NCI-H2196 (cell line): Measurements from ENCODE around the gene PIGS.
A peak's percentile ranks its signal among the peaks of the same experiment; 100 is the strongest.

Experiments
- DNase-seq: peaks from one replicate; lab custom pipeline; 2025; ENCODE audit not compliant: unreplicated experiment; lab: John Stamatoyannopoulos, UW

PIGS gene

DNA sequence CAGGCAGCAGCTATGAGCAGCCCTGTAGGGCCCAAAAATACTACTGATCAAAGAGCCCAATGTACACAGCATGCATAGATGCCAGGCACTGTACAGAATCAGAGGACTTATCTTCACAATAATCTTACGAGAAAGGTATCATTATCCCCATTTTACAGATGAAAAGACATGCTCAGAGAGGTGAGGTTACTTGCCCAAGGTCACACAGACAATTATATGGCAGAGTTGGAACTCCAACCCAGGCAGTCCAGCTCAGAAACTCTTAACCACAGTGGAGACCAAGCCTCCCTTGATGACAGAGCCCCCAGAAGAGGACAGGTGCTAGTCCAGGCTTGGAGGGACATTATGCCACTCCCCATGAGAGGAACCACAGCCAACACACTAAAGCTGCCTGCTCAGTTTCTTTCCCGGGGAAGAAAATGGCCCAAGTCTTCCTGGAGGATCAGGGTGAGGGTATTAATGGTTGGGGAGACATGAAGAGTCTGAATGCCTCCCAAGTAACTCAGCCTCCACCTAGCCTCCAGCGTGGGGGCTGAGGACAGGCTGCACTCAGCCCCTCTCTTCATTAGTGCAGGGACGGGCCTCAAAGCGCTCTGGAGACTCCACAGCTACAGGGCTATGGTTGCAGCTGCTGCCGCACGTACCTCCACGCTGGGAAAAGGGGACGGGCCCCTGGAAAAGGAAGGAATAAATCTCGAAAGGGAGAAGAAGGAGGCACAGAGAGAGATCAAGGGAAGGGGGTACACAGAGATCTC, 19.7 kb downstream of the PIGS start:
- no peak for DNase-seq

DNA sequence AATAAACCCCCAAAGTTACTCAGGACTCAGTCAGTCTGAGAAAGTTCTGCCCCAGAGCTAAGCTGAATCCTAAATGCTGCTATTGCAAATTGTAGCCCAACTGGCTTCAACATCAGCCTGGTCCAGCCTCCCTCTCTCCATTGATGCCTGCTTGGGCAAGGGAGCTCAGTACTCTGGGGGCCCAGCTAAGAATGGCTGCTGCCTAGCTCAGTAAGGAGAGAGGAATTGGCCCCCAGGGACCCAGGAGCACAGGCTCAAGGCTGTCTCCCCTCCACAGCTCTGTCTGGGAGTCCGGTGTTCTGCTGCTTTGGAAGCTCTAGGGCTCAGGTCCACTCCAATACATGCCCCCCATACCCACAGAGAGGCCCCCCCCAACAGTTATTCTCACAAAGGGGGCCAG, 20.5 kb downstream of the PIGS start:
- DNase-seq, result no peak

GRCh38 chr17:28549236-28550132, 21.8 kb downstream of the PIGS start:
- DNase-seq, result no peak

- no peak for DNase-seq
Observed at GRCh38 chr17:28548417-28549130, 22.8 kb downstream of the PIGS start.

DNA sequence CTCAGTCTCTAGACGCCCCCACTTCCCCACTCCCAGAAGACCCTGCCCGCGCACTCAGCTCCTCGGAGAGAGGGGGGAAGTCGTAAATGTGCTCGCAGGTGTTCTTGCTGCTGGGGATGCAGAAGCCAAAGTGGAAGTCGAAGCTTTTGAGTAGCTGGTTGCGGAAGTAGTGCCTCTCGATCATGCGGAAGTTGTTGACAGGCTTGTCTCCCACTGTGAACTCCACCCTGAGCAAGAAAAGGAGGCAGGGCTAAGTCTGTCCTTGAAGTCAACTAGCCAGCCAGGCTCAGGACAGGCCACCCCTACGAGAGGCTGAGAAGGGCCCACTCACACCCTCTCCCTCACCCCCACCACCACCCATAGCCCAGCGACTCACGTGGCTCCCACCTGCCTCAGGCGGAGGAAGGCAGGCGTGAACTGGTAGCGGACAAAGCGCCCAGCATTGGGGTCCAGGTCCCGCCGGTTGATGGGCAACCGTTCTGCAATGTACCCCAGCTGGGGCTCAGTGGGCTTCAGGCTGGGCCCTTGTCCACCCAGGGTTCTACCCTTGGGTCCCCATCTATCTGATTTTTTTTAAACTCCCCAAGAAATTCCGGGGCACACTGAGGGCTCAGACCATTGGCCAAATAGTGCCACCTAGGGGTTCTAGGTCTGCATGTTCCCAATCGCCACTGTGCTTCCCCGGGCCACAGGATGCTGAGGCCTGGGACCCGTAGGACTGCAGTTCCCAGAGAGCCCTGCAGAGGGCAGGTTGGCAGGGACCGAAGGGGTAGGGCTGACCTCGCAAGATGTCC, 23.5 kb downstream of the PIGS start:
- DNase-seq, result peak; percentile 53

- DNase-seq, result no peak
Observed at GRCh38 chr17:28547096-28547622, 24.2 kb downstream of the PIGS start.

- no peak for DNase-seq
Observed at GRCh38 chr17:28545787-28546415, 25.4 kb downstream of the PIGS start.

- DNase-seq, result no peak
Observed at GRCh38 chr17:28545141-28545503, 26.2 kb downstream of the PIGS start.

- no peak for DNase-seq
Observed at GRCh38 chr17:28544402-28545140, 26.8 kb downstream of the PIGS start.

DNA sequence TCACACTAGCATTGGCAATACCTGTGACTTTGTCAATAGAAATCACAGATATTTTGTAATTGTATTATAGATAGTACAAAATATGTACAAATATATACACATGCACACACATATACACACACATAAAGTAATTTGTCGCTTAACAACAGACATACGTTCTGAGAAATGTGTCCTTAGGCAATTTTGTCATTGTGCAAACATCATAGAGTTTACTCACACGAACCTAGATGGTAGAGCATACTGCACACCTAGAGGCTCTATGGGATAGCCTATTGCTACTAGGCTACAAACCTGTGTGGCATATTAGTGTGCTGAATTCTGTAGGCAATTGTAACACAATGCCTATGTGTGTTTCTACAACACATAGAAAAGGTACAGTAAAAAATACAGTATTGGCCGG, 29.9 kb downstream of the PIGS start:
- DNase-seq, result no peak

- peak; percentile 1 for DNase-seq
Observed at GRCh38 chr17:28540231-28540630, 31.1 kb downstream of the PIGS start.

DNA sequence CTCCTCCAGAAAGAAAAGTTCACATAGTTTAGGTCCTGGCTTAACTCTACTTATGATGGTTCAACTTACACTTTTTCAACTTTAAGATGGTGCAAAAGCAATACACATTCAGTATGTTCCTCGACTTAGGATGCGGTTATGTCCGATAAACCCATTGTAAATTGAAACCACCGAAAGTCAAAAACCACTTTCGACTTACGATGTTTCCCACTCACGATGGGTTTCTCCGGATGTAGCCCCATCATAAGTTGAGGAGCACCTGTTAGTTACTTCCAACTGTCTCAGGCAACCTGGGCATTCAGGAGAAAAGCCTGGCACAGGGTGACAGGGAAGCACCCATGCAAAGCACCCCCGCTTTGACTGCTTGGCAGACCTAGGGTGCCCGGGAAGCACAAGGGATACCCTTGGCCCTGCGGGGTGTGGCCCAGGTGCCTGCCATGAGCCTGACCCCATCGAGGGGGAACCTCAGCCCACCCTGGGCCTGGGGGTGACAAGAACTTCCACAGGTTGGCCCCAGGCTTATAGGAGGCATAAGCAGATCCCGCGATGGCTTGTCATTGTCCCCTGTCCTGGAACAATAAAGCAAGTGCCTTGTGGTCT, 32.9 kb downstream of the PIGS start:
- no peak for DNase-seq

DNA sequence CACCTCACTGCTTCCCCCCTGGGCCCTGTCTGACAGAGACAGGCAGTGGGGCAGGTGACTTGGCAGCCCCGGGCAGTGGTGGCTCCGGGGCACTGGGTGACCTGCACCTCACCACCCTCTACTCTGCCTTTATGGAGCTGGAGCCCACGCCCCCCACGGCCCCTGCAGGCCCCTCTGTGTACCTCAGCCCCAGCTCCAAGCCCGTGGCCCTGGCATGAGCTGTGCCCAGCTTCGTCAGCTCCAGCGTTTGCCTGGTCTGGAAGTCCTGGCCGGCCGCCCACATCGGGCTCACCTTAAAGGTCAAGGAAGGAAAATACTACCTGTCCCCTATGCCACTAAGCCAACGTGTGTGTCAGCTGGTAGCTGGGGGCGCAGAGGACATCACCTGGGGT, 34.1 kb downstream of the PIGS start:
- no peak for DNase-seq

- DNase-seq, result no peak
Observed at GRCh38 chr17:28536532-28537218, 34.6 kb downstream of the PIGS start.

DNA sequence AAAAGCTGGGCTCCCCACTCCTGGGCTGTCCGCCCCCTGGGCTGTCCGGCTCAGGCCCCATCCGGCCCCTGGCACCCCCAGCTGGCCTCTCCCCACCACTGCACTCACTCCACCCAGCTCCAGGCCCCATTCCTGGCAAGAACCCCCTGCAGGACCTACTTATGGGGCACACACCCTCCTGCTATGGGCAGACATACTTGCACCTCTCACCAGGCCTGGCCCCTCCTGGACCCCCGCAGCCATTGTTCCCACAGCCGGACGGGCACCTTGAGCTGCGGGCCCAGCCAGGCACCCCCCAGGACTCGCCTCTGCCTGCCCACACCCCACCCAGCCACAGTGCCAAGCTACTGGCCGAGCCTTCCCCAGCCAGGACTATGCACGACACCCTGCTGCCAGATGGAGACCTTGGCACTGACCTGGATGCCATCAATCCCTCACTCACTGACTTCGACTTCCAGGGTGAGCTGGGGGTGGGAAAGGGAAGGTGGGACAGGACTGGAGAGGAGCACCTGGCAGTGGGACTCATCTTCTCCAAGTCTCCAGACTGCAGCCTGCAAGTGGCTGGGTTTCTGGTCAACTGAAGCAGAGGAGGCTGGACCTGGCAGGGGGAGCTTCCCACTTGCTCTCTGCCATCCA, 36.5 kb downstream of the PIGS start:
- no peak for DNase-seq

DNA sequence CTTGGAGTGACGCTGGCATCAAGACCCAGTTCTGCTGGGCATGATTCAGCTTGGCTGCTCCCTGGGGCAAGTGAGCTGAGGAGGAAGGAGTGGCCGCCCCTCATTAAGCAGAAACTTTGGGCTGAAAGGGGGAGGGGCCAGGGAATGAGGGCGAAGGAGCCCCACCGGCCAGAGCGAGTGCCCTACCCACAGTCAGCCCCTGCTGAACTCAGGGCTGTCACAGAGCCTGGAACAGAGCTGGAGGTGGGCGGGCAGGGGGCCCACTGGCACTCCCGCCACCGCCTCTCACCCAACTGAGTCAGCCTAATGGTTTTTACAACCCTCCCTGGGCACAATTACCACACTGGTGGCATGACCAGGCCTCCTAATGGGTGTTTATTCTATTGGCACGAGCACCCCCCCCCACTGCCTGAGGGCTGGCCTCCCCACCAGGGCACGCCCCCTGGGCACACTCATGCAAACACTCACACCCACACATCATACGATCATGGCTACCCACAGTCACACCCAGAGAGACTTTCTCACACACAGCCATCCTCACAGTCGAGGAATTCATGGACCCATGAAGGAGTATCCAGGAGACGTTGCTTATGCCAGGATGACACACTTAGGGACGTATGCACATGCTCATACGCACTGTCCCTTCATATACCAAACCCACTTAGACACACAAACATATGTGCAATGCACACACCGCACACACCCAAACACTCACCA, 38.1 kb downstream of the PIGS start:
- no peak for DNase-seq
